GM19455 (cell line): ENCODE measurements around the gene PPM1A.

Experiments used
- ATAC-seq: cut with Tn5 transposase; IDR thresholded peaks from one replicate; pipeline ENCODE4 v1.9.1; 2021; ENCODE audit not compliant: unreplicated experiment

PPM1A gene

DNA sequence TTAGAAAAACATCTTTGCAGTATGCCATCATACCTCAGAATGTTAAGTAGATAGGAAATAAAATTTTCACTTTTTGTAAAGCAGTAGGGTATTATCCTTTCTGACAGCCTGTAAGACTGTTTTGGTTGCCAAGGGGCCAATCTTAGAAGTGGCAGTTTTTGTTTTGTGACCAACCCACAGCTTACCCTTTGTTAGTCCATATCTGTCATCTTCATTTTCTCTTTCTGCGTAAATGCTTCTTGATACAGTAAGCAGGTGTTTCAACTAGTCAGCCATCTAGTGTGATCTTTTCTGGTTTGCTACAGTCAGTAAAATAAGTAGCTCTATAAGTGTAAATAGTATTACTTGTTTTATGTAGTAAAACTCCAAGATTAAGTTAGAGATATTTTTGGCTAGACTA, 8.8 kb downstream of the PPM1A start:
- no peak for ATAC-seq

DNA sequence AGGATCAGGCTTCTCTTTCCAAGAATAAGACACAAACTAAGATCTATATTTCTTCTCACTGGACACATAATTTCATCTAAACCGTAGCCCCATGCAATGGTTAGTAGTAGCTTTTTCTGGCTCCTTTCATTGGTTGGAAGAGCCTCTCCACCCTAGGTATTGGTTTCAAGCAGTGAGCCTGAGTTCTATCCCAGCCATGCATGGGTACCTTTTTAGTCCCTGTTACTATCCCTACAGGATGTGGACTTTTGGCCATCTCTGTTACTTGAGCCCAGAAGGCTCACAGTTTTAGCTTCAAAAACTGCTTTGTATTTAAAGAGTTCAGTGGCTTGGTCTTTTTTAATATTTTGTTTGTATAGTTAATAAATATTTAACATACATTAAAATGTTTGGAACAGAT, 16.1 kb downstream of the PPM1A start:
- ATAC-seq, result no peak

DNA sequence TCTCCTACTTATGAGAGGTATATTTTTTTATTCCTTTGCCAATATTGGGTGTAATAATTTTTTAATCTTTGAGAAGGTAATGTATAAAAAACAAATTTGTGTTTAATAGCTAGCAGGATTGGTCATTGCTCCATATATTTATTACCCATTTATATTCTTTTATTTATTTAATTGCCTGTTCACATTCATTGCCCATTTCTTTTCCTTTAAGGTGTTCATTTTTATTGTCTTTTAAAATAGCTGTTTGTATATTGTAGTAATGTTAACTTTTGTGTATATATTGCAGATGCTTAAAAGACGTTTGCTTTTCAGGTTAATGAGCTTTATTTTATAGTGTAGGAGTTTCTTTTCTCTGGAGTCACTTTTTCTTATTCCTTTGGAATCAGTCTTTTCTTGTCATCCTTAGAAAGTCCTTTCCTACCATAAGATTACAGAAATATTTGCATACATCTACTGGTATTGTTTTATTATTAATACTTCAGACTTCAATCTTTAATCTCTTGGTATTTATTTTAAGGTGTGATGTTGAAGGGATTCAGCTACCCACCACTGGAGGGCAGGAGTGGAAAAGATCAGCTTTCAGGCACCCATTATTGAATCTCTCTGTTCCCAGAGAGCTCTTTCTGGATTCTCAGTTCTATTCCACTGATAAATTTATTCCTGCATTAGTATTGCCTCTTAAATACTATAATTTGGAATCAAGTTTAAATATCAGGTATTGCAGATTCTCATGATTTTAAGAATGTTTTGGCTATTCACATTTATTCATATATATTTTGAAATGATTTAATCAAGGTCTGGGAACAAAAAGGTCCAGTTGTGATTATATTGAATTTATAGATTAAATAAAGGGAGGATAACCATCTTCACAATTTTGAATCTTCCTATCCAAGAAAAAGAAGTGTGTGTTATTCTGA, 17.3 kb downstream of the PPM1A start:
- ATAC-seq, result no peak

DNA sequence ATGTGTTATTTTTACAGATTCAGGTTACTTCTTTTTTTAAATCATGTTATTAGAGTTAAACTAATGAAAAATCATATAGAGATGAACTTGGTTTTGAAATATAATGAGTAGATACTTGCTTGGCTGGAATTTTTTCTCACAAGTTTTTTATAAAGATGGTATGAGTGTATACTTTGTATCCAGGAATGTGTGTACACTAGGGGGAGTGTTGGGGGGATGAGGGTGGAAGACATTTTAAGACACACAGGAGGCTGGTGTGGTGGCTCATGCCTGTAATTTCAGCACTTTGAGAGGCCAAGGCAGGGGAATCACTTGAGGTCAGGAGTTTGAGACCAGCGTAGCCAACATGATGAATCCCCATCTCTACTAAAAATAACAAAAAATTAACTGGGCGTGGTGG, 23.2 kb downstream of the PPM1A start:
- ATAC-seq, result no peak

DNA sequence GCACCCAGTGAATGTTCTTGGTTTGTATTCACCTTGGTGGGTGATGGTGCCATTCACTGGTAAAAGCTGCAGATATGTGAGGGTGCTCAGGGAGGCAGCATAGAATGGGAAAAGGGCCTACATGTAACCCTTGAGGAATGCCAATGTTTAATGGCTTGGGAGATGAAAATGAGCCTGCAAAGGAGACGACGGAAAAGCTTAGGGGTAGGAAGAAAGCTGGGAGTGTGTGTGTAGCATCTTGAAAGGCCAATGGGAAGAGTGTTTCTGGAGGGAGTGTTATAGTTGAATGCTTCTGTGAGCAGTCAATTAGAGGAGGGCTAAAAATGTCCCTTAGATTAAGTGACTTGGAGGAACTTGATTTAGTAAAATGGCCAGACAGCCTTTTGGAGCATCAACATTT, 24.9 kb downstream of the PPM1A start:
- no peak for ATAC-seq

DNA sequence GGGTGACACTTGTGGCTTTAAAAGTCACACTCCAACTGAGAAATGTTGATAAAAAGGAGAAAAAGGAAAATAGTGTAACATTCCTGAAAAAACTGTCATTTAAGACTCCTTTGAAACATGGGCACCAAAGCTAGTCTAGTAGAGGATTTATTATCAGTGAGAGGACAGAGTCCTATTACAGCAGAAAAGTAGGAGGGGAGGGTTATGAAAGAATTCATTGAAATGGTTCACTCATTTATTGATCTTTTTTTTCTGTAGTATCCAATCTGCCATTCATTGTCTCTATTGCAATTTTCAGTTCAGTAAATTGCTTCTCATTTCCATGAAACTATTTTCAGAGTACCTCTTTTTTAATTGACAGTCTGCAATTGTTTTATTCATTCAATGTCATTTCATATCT, 25.4 kb downstream of the PPM1A start:
- no peak for ATAC-seq

DNA sequence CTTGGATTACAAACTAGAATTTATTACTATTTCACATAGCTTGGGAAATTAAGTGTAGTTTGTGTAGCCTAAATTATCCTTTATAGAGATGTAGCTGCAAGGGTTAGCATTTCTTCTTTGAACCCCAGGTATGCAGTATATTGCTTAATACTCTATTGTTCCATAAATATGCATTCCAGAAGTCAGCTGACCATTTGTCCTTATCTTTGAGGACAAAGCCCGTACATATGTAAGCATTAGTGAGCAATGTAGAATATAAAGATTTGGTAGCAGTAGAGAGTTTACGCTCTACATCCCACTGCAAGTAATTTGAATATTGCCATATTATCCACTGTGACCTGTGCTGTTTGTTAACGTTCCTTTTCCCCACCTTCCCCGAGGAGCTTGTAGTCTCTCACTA, 26.9 kb downstream of the PPM1A start:
- no peak for ATAC-seq

DNA sequence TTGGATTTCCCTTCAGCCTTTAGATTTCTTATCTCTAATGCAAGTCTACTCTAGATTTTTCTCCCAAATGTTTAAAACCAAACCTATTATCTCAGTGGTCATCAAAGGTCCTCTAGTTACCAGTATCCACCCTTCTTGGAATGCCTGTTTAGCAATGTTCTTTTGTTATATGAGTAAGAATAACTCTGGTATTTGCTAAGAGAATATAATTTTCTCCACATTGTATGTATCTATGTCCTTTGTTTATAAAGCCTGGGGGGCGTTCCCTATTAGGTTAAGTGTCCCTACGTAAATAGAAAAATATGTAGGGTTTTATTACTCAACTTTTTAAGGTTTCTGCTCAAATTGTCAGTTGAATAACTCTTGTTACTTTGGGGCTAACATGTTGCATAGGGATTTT, 27.3 kb downstream of the PPM1A start:
- ATAC-seq, result no peak

DNA sequence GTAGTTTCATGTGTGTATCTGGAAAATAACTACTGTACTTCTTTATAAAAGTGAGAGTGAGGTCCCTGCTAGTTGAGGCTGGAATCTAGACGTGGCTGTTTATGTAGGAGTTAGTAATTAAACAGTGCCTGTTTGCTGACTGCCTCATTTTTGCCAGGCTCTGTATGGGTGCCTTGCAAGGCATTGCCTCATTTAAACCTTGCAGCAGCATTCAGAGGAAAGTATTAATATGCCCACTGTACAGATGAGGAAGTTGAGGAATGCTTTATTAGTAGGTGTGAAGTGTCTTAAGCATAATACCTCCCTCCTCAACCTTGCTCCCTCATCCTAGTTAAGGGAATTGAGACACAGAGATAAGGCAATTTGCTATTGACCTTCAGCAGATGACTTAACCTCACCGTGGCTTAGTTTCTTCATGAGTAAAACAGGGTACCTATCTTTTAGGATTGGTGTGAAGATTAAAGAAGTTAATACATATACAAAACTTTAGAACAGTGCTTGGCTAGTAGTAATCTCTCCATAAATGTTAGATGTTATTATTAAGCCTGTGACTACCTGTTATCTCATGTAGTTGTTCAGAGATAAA, 28.7 kb downstream of the PPM1A start:
- ATAC-seq, result no peak

DNA sequence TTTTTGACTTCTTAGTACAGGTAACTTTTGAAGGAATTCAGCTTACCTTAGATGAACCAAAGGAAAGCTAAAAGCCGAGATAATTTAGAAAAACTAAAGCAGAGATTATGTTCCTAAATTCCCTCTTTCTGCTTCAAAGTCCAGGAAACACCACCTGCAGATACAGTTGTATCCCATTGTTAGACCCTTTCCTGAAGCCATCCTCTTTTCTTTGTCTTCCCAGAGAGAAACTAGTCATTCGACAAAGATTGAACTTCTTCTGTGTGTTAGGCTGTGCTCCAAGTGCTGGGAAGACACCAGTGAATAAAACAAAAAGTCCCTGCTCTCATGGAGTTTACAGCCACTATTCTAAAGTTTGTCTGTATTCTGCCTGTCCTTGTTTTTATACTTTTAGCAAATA, 29.3 kb downstream of the PPM1A start:
- no peak for ATAC-seq

DNA sequence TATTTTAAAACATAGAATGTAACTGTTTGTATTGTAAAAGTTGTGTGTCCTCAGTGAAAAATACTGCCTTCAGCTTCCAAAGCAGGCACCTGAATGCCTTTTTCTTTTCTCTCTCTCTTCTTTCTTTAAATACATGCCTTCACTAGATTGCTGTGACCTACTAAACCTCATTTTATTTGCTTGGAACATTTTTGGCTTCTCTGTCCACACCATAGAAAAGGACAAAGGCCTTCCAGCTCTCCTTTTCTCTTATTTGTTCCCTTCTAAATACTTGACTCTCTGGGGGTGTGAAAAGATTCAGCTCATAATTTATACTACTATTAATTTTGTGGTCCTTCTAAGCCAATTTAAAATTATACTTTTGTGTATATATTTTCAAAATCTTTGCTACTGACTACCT, 38.4 kb downstream of the PPM1A start:
- ATAC-seq, result no peak

DNA sequence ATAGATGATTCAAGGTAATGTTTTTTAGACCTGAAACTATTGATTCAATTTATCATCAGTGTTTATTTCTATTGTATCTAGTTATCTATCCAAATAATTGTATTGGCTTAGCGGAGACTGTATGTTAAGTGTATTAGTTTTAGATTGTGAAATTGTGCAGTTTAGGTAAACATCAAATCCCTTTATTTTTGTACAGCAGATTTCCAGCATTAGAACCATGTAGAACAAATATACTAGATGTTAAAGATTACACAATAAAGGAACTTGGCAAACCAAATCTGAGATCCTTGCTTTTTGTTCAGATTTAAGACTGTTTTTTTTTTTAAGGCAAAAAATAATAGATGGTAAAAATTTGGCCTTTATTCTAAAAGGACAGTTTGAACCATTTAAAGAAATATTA, 39.3 kb downstream of the PPM1A start:
- no peak for ATAC-seq

DNA sequence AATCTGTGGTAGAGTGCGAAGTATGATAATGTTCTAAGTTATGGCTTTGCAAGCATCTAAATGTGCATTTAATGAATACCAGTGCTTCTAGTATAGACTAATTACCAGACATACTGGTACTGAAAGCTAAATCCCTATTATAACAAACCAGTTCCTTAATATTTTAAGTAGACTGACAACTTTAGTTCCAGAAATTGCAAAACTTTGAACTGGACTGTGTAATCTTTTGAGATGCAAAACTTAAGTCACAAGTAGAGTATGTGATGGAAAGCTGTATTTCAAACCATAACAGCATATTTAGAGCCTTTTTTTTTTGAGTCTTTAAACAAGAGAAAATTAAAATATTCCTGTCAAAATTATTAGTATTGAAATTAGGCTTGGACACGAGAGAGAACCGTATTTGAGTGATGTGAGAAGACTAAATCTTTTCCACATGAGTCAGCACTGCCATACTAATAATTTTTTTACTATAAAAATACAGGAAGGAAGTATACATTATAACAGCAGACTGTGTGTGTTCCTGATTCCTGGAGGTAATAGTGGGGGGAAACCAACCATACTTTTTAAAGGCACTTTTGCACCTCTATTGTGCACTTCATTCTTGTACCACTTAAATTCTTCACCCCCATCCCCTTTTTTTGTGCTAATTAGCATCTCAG, 45.5 kb downstream of the PPM1A start:
- no peak for ATAC-seq

DNA sequence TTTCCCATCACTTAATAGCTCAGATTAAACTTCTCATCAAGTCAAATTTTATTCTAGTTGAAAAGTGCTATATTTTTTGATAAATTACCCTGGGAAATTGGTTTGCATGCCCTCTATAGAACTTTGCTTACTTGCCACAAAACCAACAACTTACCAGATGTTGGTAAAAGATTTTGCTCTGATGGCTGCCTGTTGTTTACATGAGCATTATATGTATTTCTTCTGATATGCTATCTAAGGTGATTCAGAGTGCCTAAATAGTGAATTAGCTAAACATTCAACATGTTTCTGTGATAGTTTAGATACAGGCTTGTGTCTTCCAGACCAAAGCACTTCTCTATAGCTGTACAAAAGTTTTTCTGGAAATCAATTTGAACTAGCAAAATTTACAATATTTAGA, 51.0 kb downstream of the PPM1A start:
- no peak for ATAC-seq

DNA sequence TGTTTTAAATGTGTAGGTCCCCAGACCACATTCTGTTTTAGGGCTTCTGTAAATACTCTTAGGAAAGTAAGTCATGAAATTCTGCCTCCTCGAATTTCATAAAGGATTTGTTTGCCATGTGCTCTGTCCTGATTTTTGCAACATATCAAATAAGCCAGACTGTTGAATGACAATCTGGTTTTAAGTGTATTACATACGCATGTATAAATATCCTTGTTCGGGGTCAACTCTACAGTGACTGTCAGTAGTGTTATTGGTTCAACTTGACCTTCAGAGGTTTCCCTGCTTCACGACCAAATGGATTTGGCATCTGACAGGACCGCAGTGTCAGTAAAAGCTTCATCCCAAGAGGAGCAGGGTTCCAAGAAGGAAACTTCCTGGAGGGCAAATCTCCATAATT, 52.7 kb downstream of the PPM1A start:
- ATAC-seq, result no peak

DNA sequence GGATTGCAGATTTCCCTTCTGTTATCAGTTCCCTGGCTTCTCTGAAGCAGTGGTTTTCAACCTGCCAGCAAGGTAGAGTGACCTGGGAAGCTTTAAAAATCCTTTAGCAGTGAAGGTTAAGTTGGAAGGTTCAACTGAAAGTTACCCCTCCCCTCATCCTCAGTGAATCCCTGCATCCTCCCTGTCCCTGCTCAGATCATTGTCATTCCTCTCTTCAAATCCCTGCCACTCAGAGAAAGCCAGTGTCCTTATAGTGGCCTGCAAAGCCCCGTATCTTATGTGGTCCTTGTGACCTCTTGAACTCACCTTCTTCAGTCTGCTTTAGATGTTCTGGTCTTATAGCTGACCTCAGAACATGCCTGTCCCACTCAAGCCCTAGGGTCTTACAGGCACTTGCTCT, 53.6 kb downstream of the PPM1A start:
- no peak for ATAC-seq

DNA sequence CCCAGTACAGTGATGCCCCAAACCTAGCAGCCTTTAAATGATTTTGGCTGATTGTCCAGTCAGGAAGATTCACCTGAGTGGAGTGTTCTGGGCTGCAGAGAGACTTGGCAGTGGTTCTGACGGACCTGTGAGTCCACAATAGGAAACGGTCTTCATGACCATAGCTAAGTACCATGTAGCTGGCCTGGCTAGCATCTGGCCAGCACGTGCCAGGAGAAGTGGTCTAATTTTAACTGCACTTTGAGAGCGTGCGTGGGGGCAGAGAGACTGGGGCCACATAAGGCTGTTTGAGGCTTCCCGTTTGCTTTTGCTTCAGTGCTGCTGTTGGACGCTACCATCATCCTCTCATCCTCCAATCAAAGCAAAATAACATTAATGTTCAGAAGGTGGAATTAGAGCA, 54.7 kb downstream of the PPM1A start:
- no peak for ATAC-seq

DNA sequence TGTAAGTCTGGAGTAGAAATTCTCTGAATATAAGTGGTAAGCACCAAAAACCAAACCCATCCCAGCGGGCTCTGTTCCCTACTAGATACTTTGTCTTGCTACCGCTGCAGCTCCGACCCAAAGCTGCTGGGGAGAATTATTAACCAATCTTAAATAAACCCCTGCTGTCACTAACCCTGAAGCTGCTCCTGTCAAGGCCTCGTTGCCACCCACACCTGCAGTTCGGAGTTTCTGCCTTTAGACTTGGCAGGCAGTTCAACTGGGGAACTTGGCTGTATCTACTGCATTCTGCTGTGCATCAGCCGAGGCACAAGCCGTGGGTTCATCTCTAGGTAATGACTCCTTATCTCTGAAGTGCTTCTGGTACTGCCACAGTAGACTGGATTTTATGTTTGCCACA, 55.5 kb downstream of the PPM1A start:
- no peak for ATAC-seq

DNA sequence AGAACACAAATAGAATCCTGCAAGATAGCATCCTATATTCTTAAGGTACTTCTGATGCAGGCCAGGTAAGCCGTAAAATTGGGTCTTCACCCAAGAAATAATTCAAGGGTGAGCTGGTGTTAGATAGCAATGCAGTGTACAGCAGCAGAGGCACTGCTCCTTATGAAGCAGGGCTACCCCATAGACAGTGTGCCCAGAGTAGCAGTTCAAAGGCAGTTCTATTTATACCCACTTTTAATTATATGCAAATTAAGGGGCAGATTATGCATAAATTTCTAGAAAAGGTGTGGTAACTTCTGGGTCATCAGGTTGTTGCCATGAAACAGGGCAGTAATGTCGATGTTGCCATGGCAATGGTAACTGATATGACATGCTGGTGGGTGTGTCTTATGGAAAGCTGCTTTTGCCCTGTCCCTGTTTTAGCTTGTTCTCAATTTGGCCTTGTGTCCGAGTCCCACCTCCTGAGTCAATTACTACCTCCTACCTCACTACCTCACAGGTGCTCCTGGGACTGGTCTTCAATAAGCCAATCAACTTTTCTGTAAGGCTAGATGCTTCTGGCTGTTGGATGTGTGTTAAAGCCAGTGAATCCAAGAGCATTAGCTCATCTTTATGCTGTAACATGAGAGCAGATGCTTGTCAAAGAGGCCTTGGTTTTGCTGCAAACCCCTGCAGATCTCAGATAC, 61.0 kb downstream of the PPM1A start:
- ATAC-seq, result no peak

DNA sequence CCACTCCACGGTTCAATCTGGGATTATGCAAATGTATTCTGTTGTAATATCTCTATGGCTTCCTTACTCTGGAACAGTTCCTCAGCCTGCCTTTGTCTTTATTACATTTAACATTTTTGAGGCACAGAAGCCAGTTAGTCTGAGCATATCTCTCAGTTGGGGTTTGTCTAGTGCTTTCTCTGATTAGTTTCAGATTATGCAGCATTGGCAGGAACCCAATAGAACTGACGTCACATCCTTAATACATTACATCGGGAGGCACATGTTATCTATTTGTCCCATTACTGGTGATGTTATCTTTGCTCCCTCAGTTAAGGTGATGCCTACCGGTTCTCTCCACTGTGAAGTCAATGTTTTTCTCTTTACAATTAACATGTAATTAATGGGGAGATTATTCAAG, 62.4 kb downstream of the PPM1A start:
- ATAC-seq, result no peak

DNA sequence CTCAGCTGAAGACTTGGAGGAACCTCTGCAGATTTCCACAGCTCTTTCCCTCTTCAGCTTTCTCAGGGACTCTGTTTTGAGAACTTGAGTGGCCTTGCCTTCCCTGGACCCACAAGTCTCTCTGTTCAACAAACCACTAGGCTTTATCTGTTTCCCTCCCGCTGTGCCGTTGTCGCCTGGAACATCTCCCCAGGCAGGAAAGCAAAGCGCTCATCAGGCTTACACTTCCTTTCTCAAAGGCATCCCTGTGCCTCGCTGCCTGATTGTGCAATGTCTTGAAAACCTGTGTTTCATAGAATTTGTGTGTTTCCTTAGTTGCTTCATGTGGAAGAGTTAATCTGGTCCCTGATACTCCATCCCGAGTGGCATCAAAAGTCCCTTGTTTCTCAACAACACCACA, 64.1 kb downstream of the PPM1A start:
- no peak for ATAC-seq
